NCI-H1417 treated with DMSO at 0.1 percent for 48 hours (cell line): ENCODE data around the gene KANSL2.
"Not testable (repeated sequence)": the region's sequence is repeated elsewhere in the genome, so short reads cannot be mapped to it uniquely, and the experiment has no call there.

Experiments
- DNase-seq: peaks from one replicate; lab custom pipeline; 2025; lab: John Stamatoyannopoulos, UW

KANSL2 gene

DNA sequence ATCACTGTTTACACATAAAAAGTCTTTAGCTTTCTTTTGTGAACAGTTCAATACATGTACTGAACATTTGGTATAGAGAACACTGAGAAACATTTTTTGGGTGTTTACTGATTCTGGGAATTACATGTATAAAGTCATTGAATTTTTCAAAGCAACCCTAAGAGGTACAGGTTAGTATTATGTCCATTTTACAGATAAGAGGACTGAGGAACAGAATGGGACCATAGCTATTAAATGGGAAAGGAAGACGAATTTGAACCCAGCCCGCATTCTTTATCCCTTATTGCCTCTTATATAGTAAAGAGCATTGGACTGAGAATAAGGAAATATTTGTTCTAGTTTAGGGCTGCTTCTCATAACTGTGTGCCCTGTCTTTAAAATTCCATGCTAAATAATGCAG, 889 bp upstream of the KANSL2 start:
- no peak for DNase-seq

DNA sequence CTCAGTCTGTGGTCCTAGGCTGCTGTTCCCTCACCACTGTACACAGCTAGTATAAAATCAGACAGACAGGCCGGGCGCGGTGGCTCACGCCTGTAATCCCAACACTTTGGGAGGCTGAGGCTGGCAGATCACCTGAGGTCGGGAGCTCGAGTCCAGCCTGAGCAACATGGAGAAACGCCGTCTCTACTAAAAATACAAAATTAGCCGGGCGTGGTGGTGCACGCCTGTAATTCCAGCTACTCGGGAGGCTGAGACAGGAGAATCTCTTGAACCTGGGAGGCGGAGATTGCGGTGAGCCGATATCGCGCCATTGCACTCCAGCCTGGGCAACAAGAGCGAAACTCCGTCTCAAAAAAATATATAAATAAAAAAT, 481 bp upstream of the KANSL2 start:
- DNase-seq: not testable (repeated sequence)

DNA sequence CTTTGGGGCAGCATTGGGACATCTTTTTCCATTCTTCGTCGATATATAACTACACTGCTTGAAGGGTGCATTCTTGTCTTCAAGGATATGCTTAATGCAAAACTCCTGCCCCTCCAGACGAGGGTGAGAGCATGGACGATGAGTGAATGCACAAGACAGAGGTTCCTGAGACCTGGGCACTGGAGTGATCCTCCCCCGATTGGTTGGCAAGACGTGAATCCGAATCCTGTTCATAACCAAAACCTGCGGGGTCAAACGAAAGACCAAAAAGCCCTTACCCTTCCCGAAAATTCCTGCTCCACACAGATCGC, 684 bp downstream of the KANSL2 start:
- no peak for DNase-seq

DNA sequence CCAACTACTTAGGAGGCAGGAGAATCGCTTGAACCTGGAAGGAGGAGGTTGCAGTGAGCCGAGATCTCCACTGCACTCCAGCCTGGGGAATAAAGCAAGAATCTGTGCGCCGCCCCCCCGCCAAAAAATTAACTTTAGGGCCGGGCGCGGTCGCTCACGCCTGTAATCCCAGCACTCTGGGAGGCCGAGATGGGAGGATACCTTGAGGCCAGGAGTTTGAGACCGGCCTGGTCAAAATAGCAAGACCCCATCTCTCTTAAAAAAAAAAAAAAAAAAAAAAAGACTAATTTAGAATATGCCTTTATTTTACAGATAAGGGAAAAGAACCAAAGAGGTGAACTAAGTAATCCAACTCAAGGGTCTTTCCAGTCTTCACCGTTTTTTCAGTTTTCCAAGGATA, 1.2 kb downstream of the KANSL2 start:
- DNase-seq: no peak

DNA sequence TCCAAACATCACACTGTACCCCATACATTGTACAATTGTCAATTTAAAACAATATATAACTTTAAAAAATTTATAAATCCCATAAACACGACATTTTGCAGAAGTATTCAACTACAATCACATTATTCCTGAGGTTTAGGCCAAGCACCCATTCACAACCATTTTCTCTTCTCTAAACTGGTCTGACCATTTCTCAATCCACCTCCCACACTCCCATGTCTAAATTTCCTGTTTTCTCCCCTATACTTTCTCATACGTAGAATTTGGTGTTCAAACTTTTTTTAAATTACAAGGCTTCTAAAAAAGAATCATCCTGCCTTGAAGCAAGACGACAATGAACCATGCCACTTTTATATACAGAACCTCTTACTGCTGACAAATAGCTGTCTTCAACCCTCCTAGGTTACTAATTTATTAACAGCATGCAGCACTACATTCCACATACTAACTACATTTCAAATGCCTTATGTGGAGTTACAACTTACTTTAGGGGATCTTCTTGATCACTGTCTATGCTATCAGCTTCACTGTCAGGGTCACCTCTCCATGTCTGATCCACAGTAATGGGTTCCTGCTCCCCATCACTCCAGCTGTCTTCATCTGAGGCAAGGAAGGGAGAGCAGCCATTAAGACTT, 3.4 kb downstream of the KANSL2 start:
- no peak for DNase-seq

DNA sequence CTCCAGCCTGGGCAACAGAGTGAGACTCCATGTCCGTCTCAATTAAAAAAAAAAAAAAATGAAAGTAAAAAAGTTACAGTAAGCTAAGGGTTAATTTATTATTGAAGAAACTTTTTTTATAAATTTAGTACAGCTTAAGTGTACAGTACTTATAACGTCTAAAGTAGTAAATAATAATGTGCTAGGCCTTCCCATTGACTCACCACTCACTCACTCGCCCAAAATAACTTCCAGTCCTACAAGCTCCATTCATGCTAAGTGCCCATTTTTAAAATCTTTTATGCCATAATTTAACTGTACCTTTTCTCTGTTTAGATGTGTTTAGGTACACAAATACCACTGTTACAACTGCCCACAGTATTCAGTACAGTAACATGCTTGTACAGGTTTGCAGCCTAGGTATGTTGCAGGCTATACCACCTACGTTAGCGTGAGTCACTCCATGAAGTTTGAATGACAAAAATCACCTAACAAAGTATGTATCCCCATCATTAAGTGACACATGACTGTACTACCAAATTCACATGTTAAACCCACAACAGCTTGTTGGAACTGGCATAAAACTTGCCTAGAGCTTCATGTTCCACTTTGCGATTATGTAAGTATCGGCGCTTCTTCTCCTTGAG, 10.7 kb downstream of the KANSL2 start:
- DNase-seq: no peak

DNA sequence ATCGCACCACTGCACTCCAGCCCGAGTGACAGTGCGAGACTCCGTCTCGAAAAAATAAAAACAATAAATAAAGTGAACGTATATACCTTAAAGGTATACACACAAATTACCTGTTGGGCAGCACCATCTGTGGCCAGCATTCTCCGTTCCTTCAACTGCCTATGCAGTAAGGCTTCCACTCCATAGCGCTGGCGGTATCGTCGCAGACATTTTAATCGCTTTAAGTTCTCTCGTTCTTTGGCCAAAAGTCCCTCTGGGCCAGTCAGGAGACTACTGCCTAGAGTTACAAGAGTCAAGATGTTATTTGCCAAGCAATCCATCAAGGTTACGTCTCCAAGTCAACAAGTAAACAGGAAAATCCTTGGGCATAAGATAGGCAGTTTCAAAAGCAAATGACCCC, 13.0 kb downstream of the KANSL2 start:
- no peak for DNase-seq

DNA sequence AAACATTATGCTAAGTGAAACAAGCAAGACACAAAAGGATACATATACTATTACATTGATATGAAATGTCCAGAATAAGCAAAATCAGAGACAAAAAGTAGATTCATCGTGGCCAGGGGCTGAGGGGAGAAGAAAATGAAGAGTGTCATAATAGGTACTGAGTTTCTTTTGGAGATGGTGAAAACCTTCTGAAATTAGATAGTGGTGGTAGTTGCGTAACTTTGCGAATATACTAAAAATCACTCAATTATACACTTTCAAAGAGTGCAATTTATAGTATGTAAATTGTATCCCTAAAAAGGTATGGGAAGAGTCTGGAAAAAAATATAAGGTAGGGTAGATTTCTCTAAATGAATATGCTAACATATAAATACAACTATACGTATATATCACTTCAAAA, 22.2 kb downstream of the KANSL2 start:
- DNase-seq: no peak

DNA sequence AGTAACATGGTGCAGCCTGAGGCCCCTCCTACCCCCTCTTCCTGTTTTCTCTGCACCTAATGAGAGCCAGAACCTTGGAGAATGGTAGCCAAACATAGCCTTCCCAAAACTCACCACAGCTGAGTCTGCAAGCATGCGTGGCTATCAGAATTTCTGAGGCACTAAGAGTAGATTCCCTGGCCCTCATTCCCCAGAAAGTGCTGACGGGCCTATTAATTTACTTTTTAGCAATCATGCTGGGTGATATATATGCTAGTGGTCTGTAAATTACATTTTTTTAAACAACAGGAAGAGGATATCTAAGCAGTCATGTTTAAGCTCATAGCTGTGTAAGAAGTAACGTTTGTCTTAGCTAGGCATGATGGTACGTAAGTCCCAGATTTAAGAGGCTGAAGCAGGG, 30.4 kb downstream of the KANSL2 start:
- DNase-seq: no peak

DNA sequence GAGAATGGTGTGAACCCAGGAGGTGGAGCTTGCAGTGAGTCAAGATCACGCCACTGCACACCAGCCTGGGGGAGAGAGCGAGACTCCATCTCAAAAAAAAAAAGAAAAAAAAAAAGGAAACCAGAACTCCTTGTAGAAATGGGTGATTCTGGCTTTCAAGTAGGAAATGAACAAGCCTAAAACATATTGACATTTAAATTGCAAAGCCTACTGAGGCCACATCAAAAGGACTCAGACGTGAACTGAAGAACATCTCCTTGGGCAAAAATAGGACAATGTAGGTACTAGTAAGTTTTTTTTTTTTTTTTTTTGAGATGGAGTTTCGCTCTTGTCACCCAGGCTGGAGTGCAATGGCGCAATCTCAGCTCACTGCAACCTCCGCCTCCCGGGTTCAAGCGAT, 36.7 kb downstream of the KANSL2 start:
- DNase-seq: not testable (repeated sequence)

DNA sequence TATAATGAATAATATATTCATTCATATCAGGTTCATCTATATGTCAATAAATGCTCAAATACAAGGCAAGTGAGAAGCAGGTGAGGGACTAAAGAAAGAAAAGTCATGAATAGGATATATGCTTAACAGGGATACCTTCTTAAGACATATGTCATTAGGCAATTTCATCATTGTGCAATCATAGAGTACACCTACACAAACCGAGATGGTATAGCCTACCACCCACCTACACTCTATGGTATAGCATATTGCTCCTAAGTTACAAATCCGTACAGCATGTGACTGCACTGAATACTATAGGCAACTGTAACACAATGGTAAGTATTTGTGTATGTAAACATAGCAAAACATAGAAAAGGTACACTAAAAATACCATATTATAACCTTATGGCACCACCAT, 39.0 kb downstream of the KANSL2 start:
- no peak for DNase-seq

DNA sequence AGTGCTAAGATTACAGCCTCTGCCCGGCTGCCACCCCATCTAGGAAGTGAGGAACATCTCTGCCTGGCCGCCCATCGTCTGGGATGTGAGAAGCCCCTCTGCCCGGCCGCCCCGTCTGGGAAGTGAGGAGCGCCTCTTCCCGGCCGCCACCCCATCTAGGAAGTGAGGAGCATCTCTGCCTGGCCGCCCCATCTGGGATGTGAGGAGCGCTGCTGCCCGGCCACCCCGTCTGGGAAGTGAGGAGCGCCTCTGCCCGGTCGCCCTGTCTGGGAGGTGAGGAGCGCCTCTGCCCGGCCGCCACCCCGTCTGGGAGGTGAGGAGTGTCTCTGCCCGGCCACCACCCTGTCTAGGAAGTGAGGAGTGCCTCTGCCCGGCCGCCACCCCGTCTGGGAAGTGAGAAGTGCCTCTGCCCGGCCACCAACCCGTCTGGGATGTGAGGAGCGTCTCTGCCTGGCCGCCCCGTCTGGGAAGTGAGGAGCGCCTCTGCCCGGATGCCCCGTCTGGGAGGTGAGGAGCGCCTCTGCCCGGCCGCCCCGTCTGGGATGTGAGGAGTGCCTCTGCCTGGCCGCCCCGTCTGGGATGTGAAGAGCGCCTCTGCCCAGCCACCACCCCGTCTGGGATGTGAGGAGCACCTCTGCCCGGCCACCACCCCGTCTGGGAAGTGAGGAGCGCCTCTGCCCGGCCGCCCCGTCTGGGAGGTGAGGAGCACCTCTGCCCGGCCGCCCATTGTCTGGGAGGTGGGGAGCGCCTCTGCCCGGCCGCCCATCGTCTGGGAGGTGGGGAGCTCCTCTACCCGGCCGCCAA, 40.1 kb downstream of the KANSL2 start:
- not testable (repeated sequence) for DNase-seq

DNA sequence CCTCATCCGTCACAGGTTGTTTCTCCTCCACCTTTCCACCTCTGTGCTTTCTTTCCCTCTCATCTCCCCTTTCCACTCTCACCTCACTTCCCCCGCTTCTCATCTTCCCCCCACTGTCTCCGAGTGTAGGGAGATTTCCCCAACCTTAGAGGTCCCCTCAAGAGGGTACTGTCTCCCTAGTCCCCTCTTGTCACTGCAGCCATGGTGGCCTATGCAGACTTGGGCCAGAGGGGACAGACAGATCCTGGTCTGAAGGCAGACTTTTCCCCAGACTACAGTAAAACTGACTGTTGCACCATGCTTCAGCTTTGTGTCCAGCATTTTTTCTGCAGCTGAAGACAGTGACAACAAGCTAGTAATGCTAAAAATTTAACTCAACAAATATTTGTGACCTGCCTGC, 41.2 kb downstream of the KANSL2 start:
- DNase-seq: no peak

DNA sequence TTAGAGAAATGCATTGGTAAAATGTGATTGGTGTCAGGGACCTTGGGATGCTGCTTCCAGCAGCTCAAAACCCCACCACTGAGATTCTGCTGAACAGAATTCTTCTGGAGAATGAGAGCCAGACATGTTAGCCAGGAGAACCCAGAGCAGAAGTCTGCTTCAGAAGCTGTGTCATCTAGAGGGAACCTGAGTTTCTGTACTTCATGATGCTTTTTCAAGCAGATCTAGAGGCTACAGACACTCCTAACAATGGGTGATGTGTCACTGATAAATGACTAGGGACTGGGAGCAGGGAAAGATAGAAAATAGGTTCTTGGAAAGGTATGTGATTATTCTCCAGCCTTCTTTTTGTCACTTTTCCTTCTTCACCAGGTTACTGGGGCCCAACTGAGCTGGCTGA, 41.6 kb downstream of the KANSL2 start:
- DNase-seq: no peak

DNA sequence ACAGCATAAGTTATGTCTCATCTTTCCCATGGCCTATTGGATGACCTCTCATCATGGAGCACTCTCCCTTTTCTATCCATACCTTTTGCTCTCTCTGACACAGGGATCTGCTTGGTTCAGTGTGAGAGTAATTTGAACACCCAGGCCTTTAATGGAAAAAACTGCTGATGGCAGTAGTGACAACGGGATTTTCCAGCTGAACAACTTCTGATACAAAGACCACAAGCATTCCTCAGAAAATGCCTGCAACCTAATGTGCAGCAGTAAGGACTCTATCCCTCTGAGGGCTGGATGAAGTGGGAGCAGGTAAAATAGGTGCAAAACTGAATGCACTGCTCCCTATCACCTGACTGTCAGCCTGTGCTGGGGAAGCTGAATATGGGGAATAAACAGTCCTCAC, 51.0 kb downstream of the KANSL2 start:
- DNase-seq: no peak

DNA sequence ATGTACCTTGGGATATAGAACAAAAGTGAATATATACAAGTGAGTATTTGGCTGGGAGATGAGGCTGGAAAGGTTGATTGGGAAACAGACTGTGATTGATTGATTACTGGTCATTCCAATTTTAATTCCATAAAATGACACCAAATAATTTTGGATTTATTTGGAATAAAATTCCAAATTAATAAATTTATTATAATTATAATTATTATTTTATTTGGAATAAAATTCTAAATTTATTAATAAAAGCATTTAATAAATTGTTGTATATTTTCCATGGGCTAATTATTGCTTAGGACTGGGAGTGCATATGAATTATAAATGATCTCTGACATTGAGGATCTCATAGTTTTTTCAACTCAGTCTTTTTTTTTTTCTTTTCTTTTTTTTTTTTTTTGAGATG, 51.7 kb downstream of the KANSL2 start:
- DNase-seq: no peak

DNA sequence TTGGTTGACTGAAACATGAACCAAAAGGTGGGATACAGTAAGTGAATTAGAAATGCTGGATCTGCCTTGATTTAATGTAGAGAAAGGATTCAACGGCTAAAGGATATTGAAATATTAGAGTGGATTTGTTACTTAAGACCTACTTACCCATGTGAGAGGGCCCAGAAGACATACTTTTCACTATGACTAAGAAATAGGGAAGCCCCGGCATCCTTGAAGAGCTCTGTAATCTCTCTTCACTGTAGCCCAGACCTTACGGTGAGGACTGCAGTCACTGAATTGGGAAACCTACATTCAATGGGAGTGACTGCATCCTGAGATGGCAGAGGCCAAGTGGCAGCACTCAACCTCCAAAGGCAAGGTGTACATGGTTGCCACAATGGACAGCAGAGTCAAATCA, 52.5 kb downstream of the KANSL2 start:
- no peak for DNase-seq

DNA sequence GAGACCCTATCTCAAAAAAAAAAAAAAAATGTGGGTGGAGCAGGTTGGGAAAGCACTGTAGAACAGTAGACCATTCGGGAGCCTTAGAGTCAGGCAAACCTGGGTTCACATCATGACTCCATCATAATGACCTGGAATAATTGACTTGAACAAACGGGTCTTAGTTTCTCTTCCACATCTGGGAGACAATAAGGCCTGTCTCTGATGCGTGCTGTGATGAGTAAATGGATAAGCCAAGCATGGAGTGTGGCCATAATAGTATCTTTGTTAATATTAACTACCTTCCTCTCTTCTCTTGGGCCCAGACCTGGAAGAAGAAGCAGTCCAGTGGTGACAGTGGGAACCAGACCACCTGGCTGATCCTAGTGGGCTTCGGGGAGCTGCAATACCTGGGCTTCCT, 54.5 kb downstream of the KANSL2 start:
- no peak for DNase-seq

DNA sequence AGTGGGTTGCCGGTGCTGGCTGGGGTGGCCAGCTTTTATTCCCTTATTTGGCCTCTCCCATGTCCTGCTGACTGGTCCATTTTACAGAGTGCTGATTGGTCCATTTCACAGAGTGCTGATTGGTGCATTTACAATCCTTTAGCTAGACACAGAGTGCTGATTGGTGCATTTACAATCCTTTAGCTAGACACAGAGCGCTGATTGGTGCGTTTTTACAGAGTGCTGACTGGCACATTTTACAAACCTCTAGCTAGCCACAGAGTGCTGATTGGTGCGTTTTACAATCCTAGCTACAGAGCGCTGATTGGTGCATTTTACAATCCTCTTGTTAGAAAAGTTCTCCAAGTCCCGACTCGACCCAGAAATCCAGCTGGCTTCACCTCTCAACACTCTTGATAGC, 59.0 kb downstream of the KANSL2 start:
- DNase-seq: not testable (repeated sequence)

DNA sequence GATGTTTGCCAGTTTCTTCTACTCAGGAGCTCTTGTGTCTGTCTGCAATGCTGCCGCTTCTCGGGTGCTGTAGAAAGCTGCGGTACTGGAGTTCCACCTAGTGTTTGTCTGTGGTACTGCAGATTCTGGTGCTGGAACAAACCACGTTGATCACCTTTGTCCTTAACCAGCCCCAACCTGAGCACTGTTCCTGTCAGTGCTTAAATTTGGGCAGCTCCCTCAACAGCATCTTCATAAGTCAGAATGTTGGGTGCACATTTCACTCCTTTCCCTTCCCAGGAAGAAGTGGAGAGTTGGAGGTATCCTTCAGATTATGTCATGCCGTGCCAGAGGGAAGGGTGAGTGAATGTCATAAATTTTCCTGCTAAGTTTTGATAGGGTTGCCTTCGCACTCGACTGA, 63.5 kb downstream of the KANSL2 start:
- DNase-seq: no peak

DNA sequence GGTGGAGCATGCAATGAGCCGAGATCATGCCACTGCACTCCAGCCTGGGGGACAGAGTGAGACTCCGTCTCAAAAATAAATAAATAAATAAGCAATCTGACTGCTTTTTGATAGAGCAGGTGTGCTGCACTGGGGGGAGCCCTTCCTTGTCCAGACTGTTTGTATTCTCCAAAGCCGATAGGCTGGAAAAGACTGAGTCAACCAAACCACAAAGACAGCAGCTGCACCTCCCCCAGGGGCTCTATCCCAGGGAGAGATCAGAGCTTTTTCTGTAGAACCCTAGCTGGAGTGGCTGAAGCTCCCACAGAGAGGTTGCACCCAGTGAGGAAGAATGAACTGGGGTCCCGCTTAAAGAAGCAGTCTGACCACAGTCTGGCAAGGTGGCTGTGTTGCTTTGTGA, 66.4 kb downstream of the KANSL2 start:
- DNase-seq: no peak

DNA sequence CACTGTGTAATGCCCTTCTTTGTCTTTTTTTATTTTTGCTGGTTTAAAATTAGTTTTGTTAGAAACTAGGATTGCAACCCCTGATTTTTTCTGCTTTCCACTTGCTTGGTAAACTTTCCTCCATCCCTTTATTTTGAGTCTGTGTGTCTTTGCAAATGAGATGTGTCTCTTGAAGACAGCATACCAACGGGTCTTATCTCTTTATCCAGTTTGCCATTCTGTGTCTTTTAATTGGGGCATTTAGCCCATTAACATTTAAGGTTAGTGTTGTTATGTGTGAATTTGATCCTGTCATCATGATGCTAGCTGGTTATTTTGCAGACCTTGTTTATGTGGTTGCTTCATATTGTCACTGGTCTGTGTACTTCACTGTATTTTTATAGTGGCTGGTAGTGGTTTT, 68.7 kb downstream of the KANSL2 start:
- DNase-seq: no peak
